Measurements from ENCODE around the gene RABGGTA.

GRCh38 chr14:24259282-24260025 lies 11.9 kb downstream of the RABGGTA start:
- TF ChIP-seq POLR2A (IDR thresholded peaks at IDR 0.05; ENCODE audit: low read depth, low read length) (no peak), POLR2AphosphoS5 (IDR thresholded peaks at IDR 0.05; ENCODE audit: low read depth, low read length) (no peak), TAF1 (IDR thresholded peaks at IDR 0.05; ENCODE audit: borderline replicate concordance, low read depth, low read length) (no peak)
